Embryonic facial prominence (tissue), 1 donor: ENCODE measurements around the gene NEDD4L.
A peak's percentile ranks its signal among the peaks of the same experiment; 100 is the strongest.
"Not testable (repeated sequence)": the region's sequence is repeated elsewhere in the genome, so short reads cannot be mapped to it uniquely, and the experiment has no call there.

Source experiments
- DNase-seq: peaks from one replicate; pipeline ENCODE4 v3.0.0-alpha.2; 2016; ENCODE audit errors: extremely low spot score

NEDD4L gene

DNA sequence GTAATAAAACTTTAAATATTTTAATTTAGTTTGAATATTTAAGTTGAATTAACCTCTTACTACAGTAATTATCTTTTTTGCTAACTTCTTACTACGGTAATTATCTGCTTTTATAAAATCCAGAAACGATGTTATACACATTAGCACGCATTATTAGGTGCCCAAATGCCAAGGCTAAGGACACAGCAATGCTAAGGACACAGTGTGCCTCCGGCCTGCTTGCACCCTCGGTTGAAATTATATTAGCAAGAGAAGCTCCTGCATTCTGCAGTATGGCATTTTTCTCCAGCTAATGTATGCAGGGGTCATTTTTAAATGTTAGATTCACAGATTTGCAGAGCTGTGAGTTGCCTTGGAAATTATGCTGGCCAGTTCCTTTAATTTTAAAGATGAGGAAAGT is 220.0 kb downstream of the NEDD4L start:
- DNase-seq, result no peak

DNA sequence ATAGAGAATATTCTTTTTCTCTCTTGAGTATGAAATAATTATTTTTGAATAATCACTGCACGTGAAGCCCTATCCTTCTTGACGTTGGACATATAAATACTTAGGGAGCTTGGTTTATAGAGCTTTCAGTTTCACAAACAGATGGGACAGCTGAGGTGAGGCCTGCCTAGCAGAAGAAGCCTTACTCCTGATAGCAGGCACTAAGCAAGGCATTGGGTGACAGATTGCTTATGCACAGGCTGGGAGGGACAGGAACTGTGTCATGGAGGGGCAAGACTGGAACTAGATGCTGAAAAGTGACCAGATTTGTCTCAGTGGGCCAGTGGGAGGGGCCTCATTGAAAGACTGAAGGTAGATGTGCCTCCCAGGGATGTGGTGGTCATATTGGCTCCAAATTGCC is 220.8 kb downstream of the NEDD4L start:
- no peak for DNase-seq

DNA sequence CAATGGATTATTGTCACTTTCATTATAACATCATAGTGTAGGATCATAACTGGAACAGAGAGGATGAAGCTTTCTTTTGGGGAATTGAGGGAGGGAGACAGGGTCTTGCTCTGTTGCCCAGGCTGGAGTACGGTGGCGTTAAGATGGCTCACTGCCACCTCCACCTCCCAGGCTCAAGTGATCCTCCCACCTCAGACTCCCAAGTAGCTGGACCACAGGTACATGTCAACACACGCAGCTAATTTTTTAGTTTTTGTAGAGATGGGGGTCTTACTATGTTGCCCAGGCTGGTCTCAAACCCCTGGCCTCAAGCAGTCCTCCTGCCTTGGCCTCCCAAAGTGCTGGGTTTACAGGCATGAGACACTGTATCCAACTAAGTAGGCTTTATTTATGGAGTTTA is 221.5 kb downstream of the NEDD4L start:
- not testable (repeated sequence) for DNase-seq

DNA sequence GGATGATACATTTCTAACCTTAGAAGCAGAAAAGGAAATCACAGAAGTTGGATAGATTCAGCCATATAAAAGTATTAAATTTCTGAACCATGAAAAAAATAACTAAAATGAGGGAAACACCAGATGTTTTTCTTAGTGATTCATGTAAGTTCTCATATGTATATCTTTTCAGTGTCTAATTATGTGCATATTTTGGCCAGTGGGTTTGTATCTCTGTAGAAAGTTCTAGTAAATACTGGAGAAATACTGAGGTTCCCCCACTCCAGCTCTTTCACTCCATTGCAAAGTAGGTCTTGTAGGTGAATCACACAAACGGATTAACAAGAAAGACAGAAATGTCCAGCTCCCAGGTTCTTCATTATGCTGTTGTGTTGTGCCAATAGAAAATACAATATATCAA is 222.3 kb downstream of the NEDD4L start:
- no peak for DNase-seq

DNA sequence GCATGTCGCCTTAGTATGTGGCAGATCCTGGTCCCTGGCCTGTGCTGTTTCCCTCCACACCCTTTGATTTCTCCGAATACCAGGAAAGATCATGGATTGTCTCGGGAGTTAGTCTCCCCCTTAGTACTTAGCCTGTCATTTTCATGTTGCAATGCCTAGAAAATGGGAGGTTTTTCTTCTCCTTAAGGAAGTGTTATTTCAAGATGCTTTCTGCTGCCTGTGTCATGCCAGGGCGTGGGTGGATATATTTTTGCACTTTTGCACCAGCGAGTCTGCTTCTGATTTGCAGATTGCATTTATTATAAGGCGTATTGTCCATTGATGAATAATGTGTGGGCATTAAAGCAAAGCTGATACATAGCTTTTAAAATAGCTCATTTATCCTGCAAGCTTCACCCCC is 223.5 kb downstream of the NEDD4L start:
- DNase-seq, result no peak

DNA sequence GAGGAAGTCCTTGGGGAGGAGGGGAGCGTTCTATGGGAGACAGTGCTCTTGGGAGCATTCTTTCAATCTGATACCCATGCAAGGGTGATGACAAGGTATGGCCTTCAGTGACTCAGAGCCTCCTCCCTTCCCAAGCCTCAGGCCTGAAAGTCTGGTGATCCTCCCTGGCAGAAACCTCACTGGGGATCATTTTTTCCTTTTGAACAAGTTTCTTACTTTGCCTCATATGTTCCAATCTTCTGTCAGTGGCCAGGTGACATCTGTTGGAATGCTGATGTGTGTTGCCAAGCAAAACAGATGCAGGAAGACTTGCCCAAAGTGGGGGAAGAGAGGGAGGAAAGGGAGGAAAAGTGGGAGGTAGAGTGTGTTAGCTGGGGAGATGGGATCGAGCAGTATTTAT is 224.8 kb downstream of the NEDD4L start:
- no peak for DNase-seq

DNA sequence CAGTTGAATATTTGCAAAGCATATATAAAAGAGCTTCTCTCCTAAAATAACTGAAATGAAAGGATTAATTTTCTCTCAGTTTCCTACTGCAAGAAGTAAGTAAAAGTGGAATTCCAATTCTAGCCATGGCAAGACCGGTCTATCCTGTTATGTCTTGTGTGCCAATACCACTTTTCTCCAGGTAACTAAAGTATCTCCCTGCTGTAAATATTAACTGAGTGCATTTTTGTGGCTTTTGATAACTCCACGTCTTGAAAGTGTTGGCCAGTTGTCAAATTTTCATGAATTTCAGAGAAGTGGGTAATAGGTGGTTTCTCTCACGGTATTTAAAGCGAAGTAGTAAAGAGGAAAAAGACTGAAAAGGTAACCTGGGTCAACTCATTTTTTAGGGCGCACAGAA is 225.9 kb downstream of the NEDD4L start:
- peak; percentile 60 for DNase-seq

DNA sequence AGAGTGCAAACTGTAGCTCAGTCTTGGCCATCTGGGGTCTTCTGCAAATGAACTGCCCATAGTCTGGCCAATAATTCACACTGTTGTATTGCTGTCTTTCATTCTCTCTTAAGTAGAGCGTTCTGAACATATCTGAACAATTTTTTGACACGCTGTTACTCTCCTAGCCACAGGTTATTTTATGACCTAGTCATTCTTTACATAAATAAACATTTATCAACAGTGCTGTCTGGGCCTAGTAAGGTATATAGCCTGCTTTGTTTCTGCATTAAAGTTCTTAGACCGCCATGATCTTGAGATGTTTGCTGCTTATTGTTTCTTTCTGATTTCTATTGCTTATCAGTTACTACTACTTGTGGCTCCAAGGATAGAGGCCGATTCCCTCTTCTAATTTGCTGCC is 226.4 kb downstream of the NEDD4L start:
- DNase-seq, result no peak

DNA sequence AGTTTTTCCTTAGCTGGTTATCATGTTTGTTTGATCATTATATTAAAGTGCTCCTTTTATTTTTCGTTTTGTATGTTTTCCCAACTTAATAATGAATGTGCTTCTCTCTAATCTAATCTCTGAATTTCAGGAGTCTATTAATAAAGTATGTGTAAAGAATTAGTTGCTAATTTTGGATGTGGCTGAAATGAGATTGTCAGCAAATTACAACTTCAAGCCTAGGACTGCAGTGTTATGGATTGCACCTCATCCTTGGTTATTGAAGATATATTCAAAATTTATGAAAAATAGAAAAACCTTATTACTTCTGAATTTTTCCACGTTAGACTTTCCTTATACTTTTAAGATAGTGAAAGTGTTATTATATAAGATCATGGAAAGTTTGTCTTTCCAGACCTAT is 227.7 kb downstream of the NEDD4L start:
- DNase-seq, result no peak

DNA sequence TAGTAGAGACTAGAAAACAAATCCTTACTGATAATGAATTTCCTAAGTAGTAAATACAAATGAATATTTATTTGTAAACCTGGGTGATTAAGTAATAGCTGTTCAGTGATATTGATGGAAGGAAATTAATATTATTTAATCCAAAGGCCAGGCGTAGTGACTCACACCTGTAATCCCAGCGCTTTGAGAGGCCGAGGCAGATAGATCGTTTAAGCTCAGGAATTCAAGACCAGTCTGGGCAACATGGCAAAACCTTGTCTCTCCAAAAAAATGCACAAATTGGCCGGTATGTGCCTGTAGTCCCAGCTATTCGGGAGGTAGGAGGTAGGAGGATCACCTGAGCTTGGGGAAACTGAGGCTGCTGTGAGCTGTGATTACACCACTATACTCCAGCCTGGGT is 228.2 kb downstream of the NEDD4L start:
- no peak for DNase-seq

DNA sequence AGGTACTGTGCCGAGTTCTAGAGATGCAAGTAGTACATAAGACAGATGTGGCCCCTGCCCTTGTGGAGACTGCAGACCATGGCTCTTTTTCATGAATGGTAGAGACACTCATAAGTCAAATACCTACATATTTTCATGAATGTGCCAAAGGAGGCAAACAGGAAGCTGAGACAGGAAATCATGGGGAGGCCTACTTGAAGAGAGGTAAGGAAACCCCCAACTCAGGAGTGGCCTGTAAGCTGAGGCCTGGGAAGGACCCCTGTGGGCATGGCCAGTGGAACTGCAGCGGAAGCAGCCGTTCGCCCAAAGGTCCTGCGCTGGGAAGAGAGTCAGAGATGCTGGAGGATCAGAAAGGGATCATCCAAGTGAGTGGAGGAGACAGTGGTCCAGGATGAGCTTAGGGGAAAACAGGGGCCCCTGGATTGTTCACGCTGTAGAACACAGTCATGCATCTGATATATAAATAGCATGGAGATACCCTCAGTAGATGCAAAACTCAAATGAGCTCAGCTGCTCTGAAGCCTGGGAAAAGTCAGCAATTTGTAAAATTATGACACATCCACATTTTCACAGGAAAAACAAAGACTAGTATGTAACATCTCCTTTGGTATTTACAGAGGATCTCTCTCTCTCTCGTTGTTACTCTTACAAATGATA is 228.9 kb downstream of the NEDD4L start:
- DNase-seq, result no peak

DNA sequence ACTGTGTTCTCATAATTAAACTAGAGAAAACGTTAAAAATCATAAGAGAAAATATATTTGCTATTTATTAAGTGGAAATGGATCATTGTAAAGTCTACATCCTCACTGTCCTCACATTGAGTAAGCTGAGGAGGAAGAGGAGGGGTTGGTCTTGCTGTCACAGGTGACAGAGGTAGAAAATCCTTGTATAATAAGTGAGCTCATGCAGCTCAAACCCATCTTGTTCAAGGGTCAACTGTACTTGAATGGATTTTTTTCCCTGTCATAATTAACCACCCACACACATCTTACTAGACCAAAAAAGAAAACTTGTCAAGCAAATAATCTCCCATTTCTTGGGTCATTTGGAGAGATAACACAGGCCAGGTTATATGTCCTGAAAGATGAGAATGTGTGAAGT is 231.2 kb downstream of the NEDD4L start:
- no peak for DNase-seq

DNA sequence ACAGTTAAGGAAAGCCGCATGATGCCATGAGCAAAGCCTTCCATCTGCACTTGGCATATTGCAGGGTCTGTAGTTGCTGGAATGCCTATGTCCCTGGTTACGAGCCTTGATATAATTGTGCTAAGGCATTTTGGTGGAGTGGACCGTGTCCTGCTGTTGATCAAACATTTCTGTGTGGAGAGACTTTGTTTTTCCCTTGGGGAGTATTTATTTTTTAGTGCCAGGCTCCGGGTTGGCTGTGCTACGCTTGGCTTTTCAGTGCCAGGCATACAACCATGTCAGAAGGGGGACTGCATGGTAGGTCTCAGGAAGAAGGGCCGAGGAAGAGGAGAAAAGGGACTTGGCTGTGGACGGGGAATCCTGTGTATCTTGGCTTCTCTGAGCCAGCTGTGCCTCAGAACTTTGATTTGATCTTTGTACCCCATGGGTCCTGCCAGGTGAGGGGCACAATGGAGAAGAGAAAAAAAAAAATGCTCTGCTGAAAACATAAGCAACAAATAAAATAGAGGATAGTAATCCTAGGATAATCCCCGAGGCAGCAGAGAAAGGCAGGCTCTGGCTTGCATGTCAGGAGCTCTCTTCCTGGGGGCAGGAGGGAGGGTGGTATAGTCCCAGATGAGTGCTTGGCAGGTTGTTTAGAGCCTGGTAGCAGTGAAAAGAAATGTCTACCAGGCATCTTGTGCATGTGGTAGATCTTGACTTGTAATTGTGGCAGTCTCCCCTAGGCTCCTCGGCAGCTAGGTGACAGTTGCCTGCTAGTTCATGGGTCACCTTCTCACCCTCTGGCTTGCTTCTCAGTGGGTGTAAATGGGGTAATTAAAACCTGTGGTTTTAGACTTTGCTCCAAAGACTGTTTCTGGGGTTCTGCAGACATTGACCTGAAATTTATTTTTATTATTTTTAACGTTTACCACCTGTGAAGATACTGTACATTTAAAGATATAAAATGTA is 233.0 kb downstream of the NEDD4L start:
- no peak for DNase-seq

DNA sequence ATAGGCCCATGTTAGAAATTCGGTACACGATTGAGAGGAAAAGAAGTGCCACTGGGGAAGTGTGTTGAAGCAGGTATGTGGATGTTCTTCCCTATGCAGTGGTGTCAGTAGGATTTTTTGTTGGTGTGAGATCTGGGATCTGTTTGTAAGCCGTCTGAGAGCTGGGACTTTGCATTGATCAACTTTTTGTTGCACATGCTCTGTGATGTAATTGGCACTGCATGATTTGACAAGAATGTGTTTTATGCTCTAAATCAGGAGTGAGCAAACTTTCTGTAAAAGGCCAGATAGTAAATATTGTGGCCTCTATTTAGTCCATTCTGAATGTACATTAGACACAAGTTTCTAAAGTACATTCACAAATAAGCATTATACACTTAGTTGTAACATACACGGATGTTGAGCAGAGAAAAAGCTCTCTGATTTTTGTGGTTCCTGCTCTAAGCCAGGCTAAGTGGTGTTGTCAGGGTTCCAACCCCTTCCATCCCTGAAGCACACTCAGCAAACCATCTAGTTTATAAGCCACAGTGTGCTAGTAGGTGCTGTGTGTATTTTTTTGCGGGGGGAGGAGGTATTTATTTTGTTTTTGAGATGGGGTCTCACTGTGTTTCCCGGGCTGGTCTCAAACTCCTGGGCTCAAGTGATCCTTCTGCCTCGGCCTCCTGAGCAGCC is 235.6 kb downstream of the NEDD4L start:
- no peak for DNase-seq

DNA sequence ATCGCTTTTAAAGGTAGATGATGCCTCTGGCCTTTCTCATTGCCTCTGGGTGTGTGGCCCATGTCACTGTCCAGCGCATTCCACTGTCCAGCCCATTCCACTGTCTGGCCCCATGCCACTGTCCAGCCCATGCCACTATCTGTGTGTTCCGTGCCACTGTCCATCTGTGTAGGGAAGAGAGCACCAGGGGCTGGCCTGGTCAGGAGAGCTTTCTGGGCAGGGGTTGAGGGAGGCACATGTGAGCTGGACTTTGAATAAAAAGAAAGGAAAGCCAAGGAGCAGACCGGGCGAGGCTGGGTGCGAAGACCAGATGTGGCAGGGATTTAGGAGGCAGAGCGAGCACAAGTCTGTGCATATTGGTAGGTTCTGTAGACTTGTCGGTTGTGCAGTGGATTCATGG is 236.2 kb downstream of the NEDD4L start:
- DNase-seq, result no peak

DNA sequence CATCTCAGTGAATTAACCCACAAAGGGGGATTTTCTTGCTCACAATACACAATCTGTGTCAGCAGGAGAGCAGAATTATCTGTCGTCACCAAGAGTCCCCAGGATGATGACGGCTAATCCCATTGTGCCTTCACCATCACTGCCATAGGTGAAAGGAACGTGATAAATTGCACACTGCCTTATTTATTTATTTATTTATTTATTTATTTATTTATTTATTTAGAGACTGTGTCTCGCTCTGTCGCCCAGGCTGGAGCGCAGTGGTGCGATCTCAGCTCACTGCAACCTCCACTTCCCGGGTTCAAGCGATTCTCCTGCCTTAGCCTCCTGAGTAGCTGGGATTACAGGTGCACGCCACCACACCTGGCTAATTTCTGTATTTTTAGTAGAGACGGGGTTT is 238.8 kb downstream of the NEDD4L start:
- DNase-seq, result not testable (repeated sequence)

DNA sequence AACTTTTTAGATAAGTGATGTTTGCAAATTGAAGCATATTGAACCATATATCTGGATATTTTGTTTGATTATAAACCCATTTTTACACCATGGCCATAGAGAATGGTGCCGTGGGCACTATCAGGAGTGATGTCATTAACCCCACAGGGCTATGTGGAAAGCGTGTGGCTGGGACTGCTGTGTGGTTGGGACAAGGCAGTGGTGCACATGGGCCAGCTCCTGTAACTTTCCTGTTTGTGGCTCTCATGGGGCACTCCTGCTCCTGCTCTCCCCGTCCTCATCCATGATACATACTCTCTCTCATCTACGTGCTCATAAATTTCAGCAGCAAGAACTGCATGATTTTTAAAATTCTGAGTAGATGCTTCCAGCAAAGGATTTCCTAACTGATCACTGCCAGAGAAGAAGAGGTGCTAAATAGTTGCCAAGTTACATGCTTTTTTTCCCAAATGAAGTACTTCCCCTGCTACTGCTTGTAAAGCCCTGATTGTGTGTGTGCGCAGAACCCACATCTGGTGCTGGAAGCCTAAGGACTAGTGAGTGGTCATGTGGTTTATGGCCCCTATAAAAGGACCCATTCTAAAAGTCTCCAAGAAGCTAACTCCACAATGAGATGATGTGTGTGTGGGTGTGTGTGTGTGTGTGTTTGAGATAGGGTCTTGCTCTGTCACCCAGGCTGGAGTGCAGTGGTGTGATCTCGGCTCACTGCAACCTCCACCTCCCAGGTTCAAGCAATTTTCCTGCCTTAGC is 240.8 kb downstream of the NEDD4L start:
- DNase-seq, result no peak

DNA sequence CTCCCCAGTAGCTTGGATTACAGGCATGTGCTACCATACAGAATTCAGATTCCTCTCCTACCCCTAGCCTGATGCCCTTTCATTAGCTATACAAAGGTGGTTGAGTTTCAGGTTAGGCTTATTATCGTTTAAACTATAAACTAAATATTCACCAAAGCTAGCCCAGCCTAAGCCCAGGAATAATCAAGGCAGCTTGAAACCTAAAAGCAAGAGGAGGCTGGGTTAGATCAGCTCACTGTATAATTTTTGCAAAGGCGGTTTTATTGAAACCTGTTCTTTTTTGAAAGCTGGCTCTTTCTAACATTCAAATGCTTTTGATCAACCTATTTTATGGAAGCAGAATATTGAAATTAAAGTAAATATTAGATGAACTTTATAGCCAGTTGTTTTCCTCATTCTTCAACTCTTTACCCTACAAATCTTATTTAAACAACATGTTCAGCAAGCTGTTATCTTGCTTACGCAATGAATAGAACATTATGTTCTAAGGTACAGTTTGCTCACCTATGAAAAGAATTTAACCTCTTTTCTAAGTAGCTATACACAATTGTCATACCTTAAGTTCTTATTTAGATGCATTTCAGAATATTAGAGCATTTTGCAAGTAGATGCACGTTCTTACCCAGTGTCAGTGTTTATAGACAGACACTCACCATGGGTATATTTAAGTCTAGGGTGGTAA is 241.6 kb downstream of the NEDD4L start:
- no peak for DNase-seq

DNA sequence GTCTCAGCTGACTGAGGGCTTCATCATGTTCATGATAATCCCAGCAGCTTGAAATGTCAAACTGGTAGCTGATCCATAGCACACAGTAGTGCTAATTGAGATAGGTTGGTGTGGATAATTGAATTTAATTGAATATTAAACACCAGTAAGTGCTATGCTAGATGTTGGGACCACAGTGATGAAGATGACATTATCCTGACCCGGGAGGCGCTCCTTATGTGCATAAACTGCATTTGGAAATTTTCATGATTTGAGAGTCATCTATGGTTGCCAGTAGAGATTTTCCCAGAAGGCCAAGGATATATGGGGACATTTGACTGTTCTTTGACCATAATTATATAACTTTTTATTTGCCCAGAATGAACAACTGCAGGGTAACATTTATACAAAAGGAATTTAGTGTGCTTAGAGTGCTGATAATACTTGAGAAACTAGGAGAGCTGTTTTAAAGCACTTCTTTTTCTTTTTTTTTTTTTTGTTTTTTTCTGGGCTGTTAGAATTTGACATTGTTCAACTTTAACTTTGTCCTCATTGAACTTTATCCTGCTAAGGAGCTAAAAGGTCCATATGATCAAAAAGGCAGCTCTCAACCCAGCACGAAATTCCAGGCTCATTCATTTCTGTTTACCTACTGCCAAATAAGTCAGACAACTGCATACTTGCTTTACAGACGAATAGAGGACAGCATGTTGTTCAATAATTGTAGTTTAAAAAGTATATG is 242.8 kb downstream of the NEDD4L start:
- no peak for DNase-seq

DNA sequence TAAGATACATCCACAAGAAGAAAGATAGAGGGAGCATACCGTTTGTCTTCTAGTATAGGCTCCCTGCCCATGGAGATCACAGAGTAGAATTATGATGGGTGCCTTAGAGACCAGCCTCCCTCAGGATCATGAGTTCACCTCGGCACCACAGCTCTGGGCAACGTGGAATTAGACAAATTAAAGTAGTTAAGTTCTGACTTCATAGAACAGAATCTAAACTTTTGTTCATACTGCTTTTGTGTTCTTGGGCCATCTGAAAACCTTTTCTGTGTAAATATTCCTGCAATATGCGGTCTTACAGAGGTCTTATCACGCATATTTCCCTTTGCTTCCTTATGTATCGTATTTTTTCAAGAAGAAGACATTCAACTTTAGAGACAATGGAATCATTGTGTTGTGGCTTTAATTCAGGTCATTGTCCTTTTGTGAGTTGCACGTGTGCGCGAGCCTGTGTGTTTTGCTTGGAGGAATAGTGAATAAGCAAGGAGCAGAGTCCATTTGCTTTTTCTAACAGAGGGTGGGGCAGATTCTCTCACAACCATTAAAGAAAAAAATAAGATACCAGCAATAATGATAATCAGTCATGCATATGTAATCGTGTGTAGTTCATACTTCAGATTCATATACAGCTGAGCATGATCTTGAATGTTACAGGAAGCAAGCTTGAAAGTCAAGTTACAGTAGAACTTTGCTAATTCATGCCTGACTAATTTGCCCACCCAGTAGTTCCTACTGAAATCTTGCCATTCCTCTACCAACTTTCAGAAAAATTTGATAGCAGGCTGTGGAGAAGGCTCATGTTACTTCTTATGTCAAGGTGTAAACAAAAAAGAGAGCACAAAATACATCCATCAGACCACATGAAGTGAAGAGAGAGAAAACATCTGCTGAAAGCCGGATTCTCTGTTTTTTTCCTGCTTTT is 243.6 kb downstream of the NEDD4L start:
- no peak for DNase-seq
